A549 (cell line): ENCODE results near the gene PRRC2B. TPM values are rescaled to one million over a fixed set of nuclear protein-coding genes. Genes with fewer than 3 reads are reported as not detected.

ENCODE experiments used
- ATAC-seq, 2 experiments: fragments of 200-7000 bp in 1 of 2; fragments of >200 bp in 1 of 2; cut with Nextera tagmentation in 1 of 2; cut with Tn5 transposase in 1 of 2; 3 replicates each; pipeline versions ENCODE4 v1.8.0 to v1.9.1; 2018 to 2020; ENCODE audit warnings: mild to moderate bottlenecking in 1 of 2, moderate library complexity in 1 of 2
- CTCF ChIA-PET: fragments of 300-600 bp; sonication (Branson Sonifier 250); formaldehyde crosslinking; extraction: SDS; loops from one replicate; lab custom pipeline; 2021; ENCODE audit warnings: antibody characterized with exemption, inconsistent platforms; lab: Yijun Ruan, JAX
- POLR2A ChIA-PET: fragments of 350-600 bp; formaldehyde crosslinking; extraction: SDS; loops from one replicate; lab custom pipeline; 2021; ENCODE audit warnings: antibody characterized with exemption, inconsistent platforms; lab: Yijun Ruan, JAX
- DNase-seq, 2 experiments: peaks; one replicate each; pipeline versions ENCODE4 v3.0.0 to v3.0.0-alpha.2; 2011 to 2016; ENCODE audit warnings: low read depth in 1 of 2, low spot score in 1 of 2
- FAIRE-seq: peaks from 2 replicates; lab custom pipeline; 2011; peaks lifted over from hg19 to GRCh38; lab: Jason Lieb, UNC
- H3K27ac ChIP-seq, 2 experiments: fragments of >200 bp; sonication (Bioruptor Twin); formaldehyde crosslinking; 3 replicates each; pipeline ENCODE4 v1.5.1; 2016 to 2017
- H3K4me1 ChIP-seq: fragments of >200 bp; sonication (Bioruptor Twin); formaldehyde crosslinking; 3 replicates; pipeline ENCODE4 v1.6.1; 2016
- H3K4me2 ChIP-seq: fragments of >200 bp; sonication (Bioruptor Twin); formaldehyde crosslinking; 3 replicates; pipeline ENCODE4 v1.6.1; 2016
- H3K4me3 ChIP-seq: fragments of >200 bp; sonication (Bioruptor Twin); formaldehyde crosslinking; 3 replicates; pipeline ENCODE4 v1.5.1; 2016
- H3K9me3 ChIP-seq: fragments of >200 bp; sonication (Bioruptor Twin); formaldehyde crosslinking; 3 replicates; pipeline ENCODE4 v1.6.1; 2016
- BCL3 ChIP-seq: fragments of >200 bp; sonication (Bioruptor Twin); formaldehyde crosslinking; IDR thresholded peaks from 3 replicates; pipeline ENCODE4 v1.6.1; 2016
- BHLHE40 ChIP-seq: IDR thresholded peaks from 2 replicates; pipeline ENCODE4 v1.6.1; 2012; ENCODE audit warnings: low read depth, low read length, inconsistent platforms
- CBX8 ChIP-seq: fragments of 200-600 bp; sonication (generic); IDR thresholded peaks from 2 replicates; pipeline ENCODE4 v1.6.1; 2016
- CHD2 ChIP-seq: fragments of 150-350 bp; IDR thresholded peaks from 2 replicates; pipeline ENCODE4 v1.6.1; 2014; ENCODE audit warnings: low read length; ENCODE audit not compliant: partially characterized antibody
- EHF ChIP-seq: fragments of 250-450 bp; sonication (Bioruptor Pico); IDR thresholded peaks from 2 replicates; pipeline ENCODE4 v1.5.0; 2020; ENCODE audit warnings: mild to moderate bottlenecking
- EHMT2 ChIP-seq: fragments of 200-600 bp; sonication (generic); IDR thresholded peaks from 2 replicates; pipeline ENCODE4 v1.6.1; 2016; ENCODE audit warnings: antibody characterized with exemption, low read depth, mild to moderate bottlenecking, moderate library complexity
- ESRRA ChIP-seq: fragments of 150-350 bp; IDR thresholded peaks from 2 replicates; pipeline ENCODE4 v1.6.1; 2014; ENCODE audit warnings: mild to moderate bottlenecking, low read length, borderline replicate concordance
- GATA3 ChIP-seq: IDR thresholded peaks from 2 replicates; pipeline ENCODE4 v1.6.1; 2012; ENCODE audit warnings: borderline replicate concordance
- HOXB5 ChIP-seq: fragments of 250-450 bp; sonication (Bioruptor Pico); IDR thresholded peaks from 2 replicates; pipeline ENCODE4 v1.5.0; 2020; ENCODE audit warnings: mild to moderate bottlenecking, moderate library complexity
- JUN ChIP-seq, 2 experiments: fragments of >200 bp; sonication (Bioruptor Twin); formaldehyde crosslinking; IDR thresholded peaks; 2 replicates in 1 of 2; 3 replicates in 1 of 2; pipeline ENCODE4 v1.6.1; 2016 to 2017
- KDM5A ChIP-seq: fragments of 200-600 bp; sonication (generic); IDR thresholded peaks from 2 replicates; pipeline ENCODE4 v1.6.1; 2016; ENCODE audit warnings: antibody characterized with exemption, mild to moderate bottlenecking
- MAZ ChIP-seq: fragments of 150-350 bp; IDR thresholded peaks from 2 replicates; pipeline ENCODE4 v1.6.1; 2014; ENCODE audit warnings: antibody characterized with exemption, low read depth, low read length, borderline replicate concordance
- NFE2L2 ChIP-seq: fragments of 150-350 bp; conservative IDR thresholded peaks from 2 replicates; pipeline ENCODE4 v1.6.1; 2014; ENCODE audit warnings: low read length
- NR3C1 ChIP-seq: fragments of >200 bp; sonication (Bioruptor Twin); formaldehyde crosslinking; IDR thresholded peaks from 3 replicates; pipeline ENCODE4 v1.6.1; 2017
- PBX3 ChIP-seq: IDR thresholded peaks from 2 replicates; pipeline ENCODE4 v1.6.1; 2012
- POLR2A ChIP-seq: IDR thresholded peaks from 2 replicates; pipeline ENCODE4 v1.6.1; 2012; ENCODE audit warnings: mild to moderate bottlenecking, low read length
- POLR2AphosphoS2 ChIP-seq: conservative IDR thresholded peaks from 2 replicates; pipeline ENCODE4 v1.6.1; 2012; ENCODE audit warnings: low read length, improper control_type of control experiment, inconsistent platforms
- RARB ChIP-seq: fragments of 250-450 bp; sonication (Bioruptor Pico); IDR thresholded peaks from 2 replicates; pipeline ENCODE4 v1.8.0; 2021; ENCODE audit warnings: mild to moderate bottlenecking, moderate library complexity
- REST ChIP-seq: fragments of 200-600 bp; sonication (generic); IDR thresholded peaks from 2 replicates; pipeline ENCODE4 v1.6.1; 2016; ENCODE audit warnings: antibody characterized with exemption, mild to moderate bottlenecking, moderate library complexity
- RFX5 ChIP-seq: fragments of 450-650 bp; IDR thresholded peaks from 2 replicates; pipeline ENCODE4 v1.7.1; 2014; ENCODE audit warnings: antibody characterized with exemption, mild to moderate bottlenecking, moderate library complexity
- RNF2 ChIP-seq: fragments of 200-600 bp; sonication (generic); IDR thresholded peaks from 2 replicates; pipeline ENCODE4 v1.6.1; 2016; ENCODE audit warnings: low read depth, mild to moderate bottlenecking, antibody characterized with exemption, moderate library complexity, borderline replicate concordance
- SREBF2 ChIP-seq: fragments of 450-650 bp; IDR thresholded peaks from 2 replicates; pipeline ENCODE4 v1.6.1; 2014; ENCODE audit warnings: mild to moderate bottlenecking, moderate library complexity
- TFCP2L1 ChIP-seq: fragments of 250-450 bp; sonication (Bioruptor Pico); IDR thresholded peaks from 2 replicates; pipeline ENCODE4 v1.5.0; 2021; ENCODE audit warnings: mild to moderate bottlenecking
- TP53 ChIP-seq: fragments of 250-450 bp; sonication (Bioruptor Pico); IDR thresholded peaks from 2 replicates; pipeline ENCODE4 v1.5.0; 2021; ENCODE audit warnings: mild to moderate bottlenecking, moderate library complexity
- ZFP36 ChIP-seq: fragments of 450-650 bp; IDR thresholded peaks from 2 replicates; pipeline ENCODE4 v1.6.1; 2014; ENCODE audit warnings: borderline replicate concordance; ENCODE audit not compliant: partially characterized antibody
- WGBS: methylation state at CpG from one replicate; pipeline ENCODE4 v1.1.6; 2017; ENCODE audit errors: missing lambda C conversion rate; 5-methylcytosine and 5-hydroxymethylcytosine counted together
- polyA plus RNA-seq, 4 experiments: library from polyadenylated mRNA; depleted of rRNA in 3 of 4; stranded (reverse); fragments of >200 nt; fragmentation: RNase III in 1 of 4; extraction: RNeasy Plus Mini Kit Qiagen cat#74134 plus additional on column Dnase treatment in 1 of 4; gene quantifications; 2 replicates in 3 of 4; 3 replicates in 1 of 4; pipeline ENCODE4 v1.2.3, GENCODE V29; 2011 to 2017

Gene PRRC2B
- polyA plus RNA-seq, 2 of the 4 experiments (the other 2 are of a cell fraction), result 35.6 to 47.3 TPM

GRCh38 chr9:131520503-131520902 lies 126.6 kb downstream of the PRRC2B start:
- Histone ChIP-seq H3K9me3 (no peaks in the 10 kb centered on the region), H3K4me2 (no peak overlapping the region), H3K27ac (no peak overlapping the region), H3K4me1 (no peaks in the 10 kb centered on the region)
- ATAC-seq, result no peak
- ChIA-PET POLR2A (no interaction called here), CTCF (interaction anchor here (1.0 to 1.2 kb wide), 2 partner anchors 153 to 171 kb away, joined by 3 to 5 read pairs; no protein-coding TSS in a partner anchor)
- TF ChIP-seq EHMT2, result no peak
- TF ChIP-seq BHLHE40, result no peak
- no peak for TF ChIP-seq EHF (CRISPR knock-in tag)
- no peak for TF ChIP-seq PBX3
- TF ChIP-seq TP53 (CRISPR knock-in tag), result no peak
- TF ChIP-seq RNF2, result no peak
- no peak for TF ChIP-seq RARB (CRISPR knock-in tag)
- TF ChIP-seq GATA3, result no peak
- TF ChIP-seq ZFP36, result no peak
- TF ChIP-seq, all 56 proteins: peak for 0
- H3K4me3 ChIP-seq, result no peak overlapping the region
- FAIRE-seq (no peak), DNase-seq (no peak)
- WGBS, result 80% methylated on average over 16 of the region's 16 CpGs

GRCh38 chr9:131521203-131521602 lies 127.3 kb downstream of the PRRC2B start:
- ChIA-PET POLR2A (no interaction called here), CTCF (no interaction called here)
- Histone ChIP-seq H3K27ac (no peak overlapping the region), H3K4me2 (no peak overlapping the region), H3K9me3 (no peaks in the 10 kb centered on the region), H3K4me3 (no peak overlapping the region), H3K4me1 (no peaks in the 10 kb centered on the region)
- no peak for ATAC-seq
- WGBS, result 89% methylated on average over 10 of the region's 10 CpGs
- no peak for TF ChIP-seq RARB (CRISPR knock-in tag)
- TF ChIP-seq CHD2, result no peak
- TF ChIP-seq MAZ, result no peak
- TF ChIP-seq CBX8, result no peak
- TF ChIP-seq POLR2A, result no peak
- no peak for TF ChIP-seq REST
- TF ChIP-seq JUN (IDR thresholded peaks at IDR 0.05), result no peak
- no peak for TF ChIP-seq NR3C1
- TF ChIP-seq TFCP2L1 (CRISPR knock-in tag), result no peak
- TF ChIP-seq ESRRA, result no peak
- no peak for TF ChIP-seq NFE2L2
- no peak for TF ChIP-seq KDM5A
- TF ChIP-seq RNF2, result no peak
- no peak for TF ChIP-seq SREBF2
- TF ChIP-seq HOXB5 (CRISPR knock-in tag), result no peak
- no peak for TF ChIP-seq PBX3
- TF ChIP-seq RFX5, result no peak
- TF ChIP-seq BCL3, result no peak
- TF ChIP-seq POLR2AphosphoS2, result no peak
- no peak for FAIRE-seq
- no peak for DNase-seq
